DND-41 (cell line): Measurements from ENCODE around the gene FBXW5.

Experiments
- ATAC-seq: fragments of 200-7000 bp; cut with Tn5 transposase; 3 replicates; pipeline ENCODE4 v1.9.1; 2021; ENCODE audit warnings: low read depth; ENCODE audit not compliant: insufficient read depth
- DNase-seq: peaks from one replicate; pipeline ENCODE4 v3.0.0-alpha.2; 2020
- H2AFZ ChIP-seq: 2 replicates; pipeline ENCODE4 v1.6.0; 2012; ENCODE audit warnings: low read depth, low read length
- H3K27ac ChIP-seq: 2 replicates; pipeline ENCODE4 v1.5.1; 2012; ENCODE audit warnings: low read length, inconsistent platforms
- H3K27me3 ChIP-seq: fragments of 200-600 bp; sonication (generic); 2 replicates; pipeline ENCODE4 v1.6.0; 2012; ENCODE audit warnings: low read length, mild to moderate bottlenecking, inconsistent platforms; ENCODE audit not compliant: insufficient read depth, poor library complexity
- H3K36me3 ChIP-seq: 2 replicates; pipeline ENCODE4 v1.5.1; 2012; ENCODE audit warnings: low read length, inconsistent platforms; ENCODE audit not compliant: insufficient read depth
- H3K4me1 ChIP-seq: 2 replicates; pipeline ENCODE4 v1.5.1; 2012; ENCODE audit warnings: mild to moderate bottlenecking, low read length; ENCODE audit not compliant: insufficient read depth
- H3K4me2 ChIP-seq: 2 replicates; pipeline ENCODE4 v1.6.0; 2012; ENCODE audit warnings: mild to moderate bottlenecking, moderate library complexity, low read length, inconsistent platforms; ENCODE audit not compliant: insufficient read depth
- H3K4me3 ChIP-seq, 2 experiments: fragments of 200-600 bp in 1 of 2; shearing (Covaris generic) in 1 of 2; 2 replicates each; pipeline ENCODE4 v1.5.1; 2012 to 2016; ENCODE audit warnings: inconsistent platforms in 2 of 2, low read length in 2 of 2, mild to moderate bottlenecking in 2 of 2, low read depth in 1 of 2, moderate library complexity in 1 of 2
- H3K79me2 ChIP-seq: 2 replicates; pipeline ENCODE4 v1.6.0; 2012; ENCODE audit warnings: low read length, inconsistent platforms; ENCODE audit not compliant: insufficient read depth
- H3K9ac ChIP-seq: 2 replicates; pipeline ENCODE4 v1.6.0; 2012; ENCODE audit warnings: low read depth, mild to moderate bottlenecking, inconsistent platforms, low read length, moderate library complexity
- H3K9me3 ChIP-seq: 2 replicates; pipeline ENCODE4 v1.5.1; 2012; ENCODE audit warnings: low read length, moderate library complexity, mild to moderate bottlenecking, inconsistent platforms; ENCODE audit not compliant: insufficient read depth, severe bottlenecking
- H4K20me1 ChIP-seq: 2 replicates; pipeline ENCODE4 v1.6.0; 2012; ENCODE audit warnings: low read length; ENCODE audit not compliant: insufficient read depth
- EZH2 ChIP-seq: IDR thresholded peaks from 3 replicates; pipeline ENCODE4 v1.6.1; 2012; ENCODE audit warnings: borderline replicate concordance, low read depth, mild to moderate bottlenecking, moderate library complexity, low read length, inconsistent platforms; ENCODE audit not compliant: severe bottlenecking
- TF ChIP-seq, protein P1 (sequence below): IDR thresholded peaks from 2 replicates; pipeline ENCODE4 v1.5.1; 2012; ENCODE audit warnings: borderline replicate concordance, low read length, moderate library complexity, mild to moderate bottlenecking; ENCODE audit not compliant: poor library complexity, severe bottlenecking; ENCODE audit errors: extremely low read depth

The FBXW5 gene

DNA sequence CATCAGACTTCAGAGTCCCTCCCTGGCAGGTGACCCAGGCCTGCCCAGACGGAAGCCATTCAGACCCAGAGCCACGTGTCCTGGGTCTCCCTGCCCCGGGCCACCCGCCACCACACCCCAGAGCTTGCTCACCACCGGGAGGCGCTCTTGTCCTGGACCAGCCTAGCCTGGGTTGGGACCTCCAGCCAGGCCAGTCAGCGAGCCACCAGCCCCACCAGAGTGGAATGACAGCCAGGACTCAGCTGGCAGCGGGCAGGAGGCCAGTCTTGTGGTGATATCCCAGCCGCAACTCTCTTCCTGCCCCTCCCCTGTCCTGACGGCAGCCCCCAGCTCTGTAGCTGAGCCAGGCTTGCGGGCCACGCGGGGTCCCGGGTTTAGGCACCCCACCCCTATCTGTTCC, 31.1 kb upstream of the FBXW5 start:
- Histone ChIP-seq H3K4me2 (no peak overlapping the region), H3K36me3 (no peaks in the 10 kb centered on the region), H3K4me1 (no peaks in the 10 kb centered on the region), H4K20me1 (no peaks in the 10 kb centered on the region), H2AFZ (no peak overlapping the region), H3K9me3 (no peaks in the 10 kb centered on the region), H3K79me2 (no peaks in the 10 kb centered on the region), H3K4me3 (no peak overlapping the region), H3K9ac (no peak overlapping the region), H3K27ac (no peak overlapping the region), H3K27me3 (no peaks in the 10 kb centered on the region)
- ATAC-seq (no peak), DNase-seq (no peak)
- TF ChIP-seq, protein P1, sequence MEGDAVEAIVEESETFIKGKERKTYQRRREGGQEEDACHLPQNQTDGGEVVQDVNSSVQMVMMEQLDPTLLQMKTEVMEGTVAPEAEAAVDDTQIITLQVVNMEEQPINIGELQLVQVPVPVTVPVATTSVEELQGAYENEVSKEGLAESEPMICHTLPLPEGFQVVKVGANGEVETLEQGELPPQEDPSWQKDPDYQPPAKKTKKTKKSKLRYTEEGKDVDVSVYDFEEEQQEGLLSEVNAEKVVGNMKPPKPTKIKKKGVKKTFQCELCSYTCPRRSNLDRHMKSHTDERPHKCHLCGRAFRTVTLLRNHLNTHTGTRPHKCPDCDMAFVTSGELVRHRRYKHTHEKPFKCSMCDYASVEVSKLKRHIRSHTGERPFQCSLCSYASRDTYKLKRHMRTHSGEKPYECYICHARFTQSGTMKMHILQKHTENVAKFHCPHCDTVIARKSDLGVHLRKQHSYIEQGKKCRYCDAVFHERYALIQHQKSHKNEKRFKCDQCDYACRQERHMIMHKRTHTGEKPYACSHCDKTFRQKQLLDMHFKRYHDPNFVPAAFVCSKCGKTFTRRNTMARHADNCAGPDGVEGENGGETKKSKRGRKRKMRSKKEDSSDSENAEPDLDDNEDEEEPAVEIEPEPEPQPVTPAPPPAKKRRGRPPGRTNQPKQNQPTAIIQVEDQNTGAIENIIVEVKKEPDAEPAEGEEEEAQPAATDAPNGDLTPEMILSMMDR: peak; percentile 33
- TF ChIP-seq EZH2: no peak

DNA sequence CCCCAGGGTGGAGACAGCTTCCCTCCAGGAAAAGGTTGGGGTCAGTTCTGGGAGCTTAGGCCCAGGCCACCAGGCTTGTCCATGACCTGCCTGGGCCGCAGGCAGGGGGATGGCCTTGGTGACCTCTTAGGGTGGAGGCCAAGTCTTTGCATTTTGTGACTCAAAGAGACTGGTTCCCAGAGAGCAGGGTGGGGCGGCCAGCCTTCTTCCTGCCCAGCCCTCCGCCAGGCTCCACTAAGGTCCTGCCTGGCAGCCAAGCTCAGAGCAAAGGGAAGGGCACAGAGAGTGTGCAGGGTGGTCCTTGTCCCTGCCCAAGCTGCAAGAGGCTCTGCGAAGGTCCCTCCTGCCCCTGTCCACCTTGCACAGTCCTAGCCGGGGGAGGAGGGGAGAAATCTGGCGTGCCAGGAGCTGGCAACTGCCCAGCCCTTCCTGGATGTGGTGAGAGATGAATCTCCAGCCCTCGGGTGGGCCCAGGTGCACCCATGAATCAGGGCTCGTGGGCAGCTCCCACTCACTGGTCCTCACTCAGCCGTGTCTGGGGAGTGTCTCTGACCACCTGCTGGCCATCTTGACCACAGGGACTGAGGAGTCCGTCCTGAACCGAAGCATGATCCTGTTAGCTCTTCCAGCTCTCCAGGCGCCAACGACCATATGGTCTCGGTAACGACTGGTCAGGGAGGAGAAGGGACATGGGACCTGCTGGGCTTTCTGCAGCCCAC, 30.4 kb upstream of the FBXW5 start:
- no peak for DNase-seq

DNA sequence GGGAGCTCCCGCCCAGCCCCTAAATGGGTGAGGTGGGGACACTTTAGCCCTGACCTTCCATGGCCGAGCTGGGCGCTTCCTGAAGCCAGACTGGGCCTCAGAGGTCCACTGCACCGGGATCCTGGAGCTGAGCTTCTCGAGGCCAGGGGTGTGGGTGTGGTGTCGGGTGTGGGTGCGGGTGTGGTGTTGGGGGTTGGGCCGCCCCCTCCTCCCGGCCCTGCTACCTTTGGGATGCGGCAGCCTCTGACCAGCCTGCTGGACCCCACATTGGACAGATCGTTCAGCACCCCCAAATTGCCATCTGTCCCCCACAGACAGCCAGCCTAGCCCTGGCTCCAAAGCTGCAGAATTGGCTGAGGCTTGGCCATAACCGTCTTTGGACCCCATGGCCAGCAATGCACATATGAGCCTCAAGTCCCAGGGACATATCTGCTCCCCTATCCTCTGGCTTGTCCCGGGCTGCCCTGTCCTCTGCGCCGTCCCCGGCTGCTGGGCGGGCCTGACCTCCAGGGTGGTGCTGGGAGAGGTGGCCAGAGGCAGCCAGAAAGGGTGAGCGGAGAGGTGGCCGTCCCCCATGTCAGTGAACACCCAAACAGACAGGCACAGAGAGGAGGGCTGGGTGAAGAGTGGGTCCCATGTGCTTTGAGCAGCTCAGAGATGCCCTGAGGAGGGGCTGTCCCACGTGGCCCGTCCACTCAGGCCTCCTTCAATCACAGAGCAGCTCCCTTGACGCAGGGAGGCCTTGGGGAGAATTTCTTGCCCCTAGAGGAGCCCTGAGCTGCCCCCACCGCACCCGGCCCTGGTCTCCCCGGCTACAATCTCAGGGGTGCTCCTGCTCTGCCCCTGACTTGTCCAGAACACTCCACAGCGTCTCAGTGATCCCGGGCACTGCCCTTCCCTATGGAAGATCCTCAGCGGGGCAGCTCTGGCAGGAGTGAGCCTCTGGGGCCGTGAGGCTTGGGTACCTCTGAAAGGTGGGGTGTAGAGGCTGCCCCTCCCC, 29.4 kb upstream of the FBXW5 start:
- no peak overlapping the region for H3K4me3 ChIP-seq
- H3K4me2 ChIP-seq: no peak overlapping the region
- no peak for ATAC-seq

More for the DNA sequence above, 30.4 kb upstream of the FBXW5 start:
- ATAC-seq: no peak
- H4K20me1 ChIP-seq: no peaks in the 10 kb centered on the region
- H2AFZ ChIP-seq: no peak overlapping the region
- H3K4me1 ChIP-seq: no peaks in the 10 kb centered on the region
- no peaks in the 10 kb centered on the region for H3K36me3 ChIP-seq
- no peak overlapping the region for H3K9ac ChIP-seq
- H3K9me3 ChIP-seq: no peaks in the 10 kb centered on the region
- H3K27ac ChIP-seq: no peak overlapping the region
- H3K79me2 ChIP-seq: no peaks in the 10 kb centered on the region
- TF ChIP-seq, protein P1: no peak
- no peak overlapping the region for H3K4me2 ChIP-seq
- no peaks in the 10 kb centered on the region for H3K27me3 ChIP-seq
- no peak overlapping the region for H3K4me3 ChIP-seq

More for the DNA sequence above, 29.4 kb upstream of the FBXW5 start:
- no peaks in the 10 kb centered on the region for H3K27me3 ChIP-seq
- H3K4me1 ChIP-seq: no peaks in the 10 kb centered on the region
- H3K36me3 ChIP-seq: no peaks in the 10 kb centered on the region
- H3K9ac ChIP-seq: no peak overlapping the region
- no peaks in the 10 kb centered on the region for H4K20me1 ChIP-seq
- DNase-seq: no peak
- H3K79me2 ChIP-seq: no peaks in the 10 kb centered on the region
- H3K9me3 ChIP-seq: no peaks in the 10 kb centered on the region
- H3K27ac ChIP-seq: no peak overlapping the region
- no peak for TF ChIP-seq EZH2
- TF ChIP-seq, protein P1: no peak
- H2AFZ ChIP-seq: no peak overlapping the region
